ENCODE data around the gene GEMIN2. TPM values are rescaled to one million over a fixed set of nuclear protein-coding genes. Genes with fewer than 3 reads are reported as not detected.

GEMIN2 gene
- total RNA-seq: 35.5 TPM

GRCh38 chr14:39114073-39114838 is at the start of gene GEMIN2:
Gene GEMIN2 (plus strand): TSS chr14:39114323. CDS start chr14:39114339, 16 bp downstream.

GRCh38 chr14:39102969-39103957 is 10.9 kb upstream of the GEMIN2 start, which contains the start of gene SEC23A:
Gene SEC23A (minus strand): TSS chr14:39103235. CDS start chr14:39096118, 7,117 bp downstream.

GRCh38 chr14:39174560-39175444 is 60.7 kb downstream of the GEMIN2 start, which contains the start of gene PNN:
Gene PNN (plus strand): TSS chr14:39175254. CDS start chr14:39175280, 26 bp downstream.

Other genes with a start within 250 kb of the GEMIN2 start
- gene SEC23A, start 11.1 kb upstream of the GEMIN2 start, total RNA-seq: 152 TPM
- 63.0 TPM for gene TRAPPC6B, start 56.0 kb downstream of the GEMIN2 start, total RNA-seq
- gene PNN, start 60.9 kb downstream of the GEMIN2 start, total RNA-seq: 71.7 TPM
- gene MIA2, start 119.6 kb downstream of the GEMIN2 start, total RNA-seq: 34.1 TPM